LoVo (cell line): ENCODE results near the gene ORC5.
"Not testable (repeated sequence)": the region's sequence is repeated elsewhere in the genome, so short reads cannot be mapped to it uniquely, and the experiment has no call there.

Source experiments
- DNase-seq: peaks from one replicate; pipeline ENCODE4 v3.0.0-alpha.2; 2016; ENCODE audit warnings: low spot score

Gene ORC5

GRCh38 chr7:104207731-104208420 lies at the start of gene ORC5:
Gene ORC5 (minus strand): TSS chr7:104208013. CDS start chr7:104207904, 109 bp downstream.
- DNase-seq, result peak; percentile 90

GRCh38 chr7:104255616-104256015 lies 47.8 kb upstream of the ORC5 start:
- DNase-seq, result no peak

GRCh38 chr7:104255194-104255593 lies 47.4 kb upstream of the ORC5 start:
- no peak for DNase-seq

DNA sequence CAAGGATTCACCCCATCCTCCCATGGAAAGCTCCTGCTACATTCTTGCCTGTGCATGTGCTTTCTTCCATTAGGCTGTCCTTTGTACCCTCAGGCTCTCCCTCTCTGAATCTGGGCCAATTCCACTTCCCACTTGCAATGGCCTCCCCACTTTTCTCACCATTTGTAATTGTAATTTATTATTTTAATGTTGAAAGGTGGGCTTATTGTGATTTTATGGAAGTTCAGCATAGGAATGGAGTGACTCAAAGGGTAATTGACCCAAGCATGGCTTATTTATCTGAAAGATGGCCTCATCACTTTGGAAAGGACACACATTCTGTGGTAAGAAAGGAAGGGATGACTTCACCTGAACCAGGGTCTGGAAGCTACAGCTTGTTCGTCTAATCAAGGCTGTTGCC lies 46.9 kb upstream of the ORC5 start:
- DNase-seq, result no peak

DNA sequence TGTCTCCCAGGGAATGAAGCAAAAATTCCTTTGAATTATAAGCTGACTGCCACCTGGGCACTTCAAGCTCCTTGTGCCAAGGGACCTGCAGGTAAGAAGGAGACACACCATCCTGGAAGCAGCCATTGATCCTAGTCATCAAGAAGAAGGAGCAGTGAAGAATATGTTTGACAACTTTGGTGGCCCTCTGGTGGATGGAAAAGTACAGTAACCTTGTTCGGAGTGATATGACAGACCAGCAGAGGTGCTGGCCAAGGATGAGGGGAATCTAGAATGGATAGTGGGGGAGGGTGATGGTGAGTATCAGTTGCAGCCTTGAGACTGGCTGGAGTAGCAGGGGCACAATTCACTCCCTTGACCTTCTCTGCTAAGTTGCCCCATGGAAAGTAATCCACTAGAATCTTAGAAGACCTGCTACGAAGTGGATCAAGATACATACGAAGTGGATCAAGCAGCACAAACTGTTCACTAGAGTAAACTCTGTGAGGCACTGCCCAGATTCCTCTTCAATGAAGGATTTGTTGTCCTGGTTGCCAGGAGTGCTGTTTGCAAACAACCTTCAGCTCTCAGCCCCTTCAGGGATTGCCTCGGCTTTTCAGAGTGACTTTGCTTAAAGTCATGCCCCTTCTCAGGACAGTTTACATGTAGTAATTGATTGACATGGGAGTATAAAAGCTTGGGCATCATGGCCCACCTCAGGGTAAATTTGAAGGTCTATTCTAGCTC lies 44.8 kb upstream of the ORC5 start:
- DNase-seq, result no peak

DNA sequence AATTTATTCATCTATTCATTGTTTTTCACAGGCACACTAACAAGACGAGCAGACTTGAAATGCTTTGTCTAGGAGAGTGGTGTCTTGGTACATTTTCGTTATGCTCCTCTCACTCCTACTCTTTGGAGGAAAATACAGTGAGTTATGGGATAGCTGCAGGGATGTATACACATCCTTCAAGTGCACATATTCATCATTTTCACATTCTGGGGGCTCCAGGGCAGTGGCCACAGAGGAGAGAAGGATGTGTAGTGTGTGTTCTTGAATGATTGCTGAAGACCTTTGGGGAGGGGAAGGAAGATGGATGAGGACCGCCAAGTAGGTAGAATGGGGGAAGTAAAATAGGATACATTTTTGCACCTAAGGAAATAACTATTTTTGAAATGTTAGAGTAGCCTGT lies 34.8 kb upstream of the ORC5 start:
- DNase-seq, result no peak

GRCh38 chr7:104241538-104242209 lies 33.9 kb upstream of the ORC5 start:
- DNase-seq, result no peak

GRCh38 chr7:104241135-104241534 lies 33.3 kb upstream of the ORC5 start:
- no peak for DNase-seq

DNA sequence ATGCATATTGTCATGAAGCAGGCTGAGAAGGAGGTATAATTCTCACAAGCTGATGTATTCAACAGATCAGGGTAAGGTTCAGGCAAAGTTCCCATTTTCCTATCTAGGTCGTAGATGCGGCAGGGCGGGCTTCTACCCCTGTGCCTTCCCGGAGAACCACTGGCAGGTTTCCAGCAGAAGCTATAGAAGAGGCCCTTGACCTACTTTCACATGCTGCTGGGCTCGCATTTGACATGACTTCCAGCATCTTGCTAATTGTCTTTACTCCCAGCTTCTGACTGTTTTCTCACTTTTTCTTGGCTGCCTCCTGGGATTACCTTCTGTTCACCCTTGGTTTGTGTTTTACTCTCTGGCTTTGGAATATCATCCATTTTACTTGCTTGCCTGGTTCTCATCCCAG lies 32.6 kb upstream of the ORC5 start:
- no peak for DNase-seq

- DNase-seq, result not testable (repeated sequence)
These were observed 27.2 kb upstream of the ORC5 start for GRCh38 chr7:104234990-104235389.

- DNase-seq, result peak; percentile 78
These were observed 23.5 kb upstream of the ORC5 start for GRCh38 chr7:104231054-104232046.

GRCh38 chr7:104230606-104231005 lies 22.8 kb upstream of the ORC5 start:
- no peak for DNase-seq

DNA sequence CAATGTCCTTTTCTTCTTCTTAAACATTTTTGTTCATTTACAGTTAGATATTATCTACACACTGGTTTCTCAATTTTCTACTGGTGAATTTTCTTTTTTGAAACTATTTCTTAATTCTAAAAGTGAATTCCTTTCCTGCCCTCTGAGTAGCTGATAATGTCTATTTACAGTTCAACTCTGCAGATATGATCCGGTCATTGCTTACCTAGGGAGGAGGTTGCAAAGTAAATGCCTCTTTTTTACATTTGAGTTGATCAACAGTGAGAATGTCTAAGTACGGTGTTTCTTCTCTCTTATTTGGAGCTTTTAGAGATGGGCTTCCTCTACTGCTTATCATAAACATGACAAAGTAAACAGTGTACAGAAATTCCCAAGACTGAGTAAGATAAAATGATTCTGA lies 20.6 kb upstream of the ORC5 start:
- DNase-seq, result no peak

GRCh38 chr7:104225451-104225850 lies 17.6 kb upstream of the ORC5 start:
- no peak for DNase-seq

GRCh38 chr7:104217620-104218019 lies 9.8 kb upstream of the ORC5 start:
- DNase-seq, result no peak

DNA sequence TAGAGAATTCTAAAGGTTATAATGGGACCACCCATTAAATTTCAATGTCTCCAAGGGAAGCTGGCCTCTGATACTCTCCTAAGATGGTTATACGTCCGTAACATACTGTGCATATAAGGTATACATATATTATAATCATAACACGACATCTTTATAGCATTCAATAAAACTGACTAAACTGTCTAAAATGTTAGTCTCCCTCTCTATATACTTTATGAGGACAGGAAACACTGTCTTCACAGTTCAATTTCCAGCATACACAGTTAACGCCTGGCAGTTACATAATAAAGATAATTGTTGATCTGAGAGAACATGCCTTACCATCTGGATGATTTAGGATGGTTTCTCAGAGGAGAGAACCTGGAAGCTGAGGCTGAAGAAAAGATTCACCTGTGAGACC lies 1.2 kb upstream of the ORC5 start:
- DNase-seq, result no peak

- no peak for DNase-seq
These were observed 588 bp upstream of the ORC5 start for GRCh38 chr7:104208421-104208780.

DNA sequence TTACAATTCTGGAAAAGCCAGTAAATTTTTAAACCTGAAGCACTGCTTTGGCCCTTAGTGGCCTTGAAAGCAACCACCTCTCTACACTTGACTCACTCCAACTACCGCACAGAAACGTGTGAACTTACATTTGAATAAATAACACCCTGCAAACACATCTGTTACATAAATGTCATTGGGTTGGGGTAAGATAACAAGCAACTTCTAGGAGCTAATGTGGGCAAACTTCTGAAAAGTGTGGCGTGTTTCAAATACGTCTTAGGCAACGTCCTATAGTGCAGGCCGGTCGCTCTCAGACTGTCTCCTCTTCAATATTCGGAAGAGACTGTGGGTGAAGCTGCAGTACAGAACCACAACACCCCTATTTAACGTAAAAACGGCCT lies 474 bp downstream of the ORC5 start:
- peak; percentile 12 for DNase-seq

DNA sequence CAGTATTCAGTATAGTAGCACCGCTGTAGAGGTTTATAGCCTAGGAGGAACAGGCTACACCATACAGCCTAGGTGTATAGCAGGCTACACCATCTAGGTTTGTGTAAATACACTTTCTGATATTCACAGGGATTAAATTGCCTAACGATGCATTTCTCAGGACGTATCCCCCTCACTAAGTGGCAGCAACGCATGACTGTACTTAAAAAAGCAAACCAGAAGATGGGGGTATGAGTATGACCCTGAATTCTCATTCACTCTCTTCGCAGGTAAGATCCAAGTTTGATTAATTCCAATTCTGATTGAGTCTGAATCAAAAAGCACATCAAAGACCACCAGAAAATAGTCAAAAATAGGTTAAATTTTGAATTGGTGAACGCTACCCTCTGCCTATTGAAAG lies 972 bp downstream of the ORC5 start:
- DNase-seq, result no peak

- no peak for DNase-seq
These were observed 9.0 kb downstream of the ORC5 start for GRCh38 chr7:104198673-104199278.

GRCh38 chr7:104196161-104196560 lies 11.7 kb downstream of the ORC5 start:
- DNase-seq, result no peak

GRCh38 chr7:104192434-104192833 lies 15.4 kb downstream of the ORC5 start:
- no peak for DNase-seq
